Activated naive CD4-positive, alpha-beta T cell treated with anti-CD3 and anti-CD28 coated beads for 36 hours (primary cell): Measurements from ENCODE around the gene AK3. TPM values are rescaled to one million over a fixed set of nuclear protein-coding genes. Genes with fewer than 3 reads are reported as not detected.

Experiments used
- CTCF ChIA-PET: fragments of 350-600 bp; sonication (Branson Sonifier 250); formaldehyde crosslinking; loops from one replicate; lab custom pipeline; 2021; ENCODE audit warnings: antibody characterized with exemption; lab: Charles Lee
- DNase-seq: peaks from one replicate; pipeline ENCODE4 v3.0.0-alpha.2; 2020
- H3K27ac Mint-ChIP-seq: one replicate; pipeline ENCODE4 v1.8.0; 2021; ENCODE audit warnings: mild to moderate bottlenecking, mixed read lengths
- H3K27me3 Mint-ChIP-seq: one replicate; pipeline ENCODE4 v1.8.0; 2021; ENCODE audit warnings: low read depth, mixed read lengths
- H3K36me3 Mint-ChIP-seq: one replicate; pipeline ENCODE4 v1.8.0; 2021; ENCODE audit warnings: low read depth, mixed read lengths
- H3K4me1 Mint-ChIP-seq: one replicate; pipeline ENCODE4 v1.8.0; 2021; ENCODE audit warnings: low read depth, mixed read lengths
- H3K4me3 Mint-ChIP-seq: one replicate; pipeline ENCODE4 v1.8.0; 2021; ENCODE audit warnings: mild to moderate bottlenecking, moderate library complexity, mixed read lengths
- H3K9me3 Mint-ChIP-seq: one replicate; pipeline ENCODE4 v1.8.0; 2021; ENCODE audit warnings: mixed read lengths
- intact Hi-C: fragments of 100-400 bp; cut with micrococcal nuclease; formaldehyde crosslinking; loops from one replicate; pipeline ENCODE4 v1.15.1; 2023
- total RNA-seq, 2 experiments: library from RNA; stranded (reverse); gene quantifications; one replicate each; pipeline ENCODE4 v1.2.3, GENCODE V29; 2021

AK3 gene
- total RNA-seq, 2 experiments from 2014 or later: 50.2 to 50.9 TPM

DNA sequence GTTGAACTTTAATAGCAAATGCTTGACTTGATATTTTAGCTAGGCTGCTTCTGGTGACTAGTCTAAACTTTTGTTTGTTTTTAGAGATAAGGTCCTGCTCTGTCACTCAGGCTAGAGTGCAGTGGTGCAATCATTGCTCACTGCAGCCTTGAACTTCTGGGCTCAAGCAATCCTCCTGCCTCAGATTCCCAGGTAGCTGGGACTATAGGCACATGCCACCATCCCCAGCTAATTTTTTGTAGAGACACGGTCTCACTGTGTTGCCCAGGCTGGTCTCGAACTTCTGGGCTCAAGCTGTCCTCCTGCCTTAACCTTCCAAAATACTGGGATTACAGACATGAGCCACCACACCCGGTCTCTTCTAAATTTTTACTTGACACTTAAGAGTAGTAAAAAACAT, 40.9 kb downstream of the AK3 start:
- no peaks in the 10 kb centered on the region for H3K27me3 Mint-ChIP-seq
- H3K4me3 Mint-ChIP-seq: no peak overlapping the region
- H3K4me1 Mint-ChIP-seq: peaks cover 29% of the 10 kb centered on the region
- CTCF ChIA-PET: no interaction called here
- no peak overlapping the region for H3K27ac Mint-ChIP-seq
- no peak for DNase-seq
- H3K9me3 Mint-ChIP-seq: no peaks in the 10 kb centered on the region
- H3K36me3 Mint-ChIP-seq: peaks cover 26% of the 10 kb centered on the region
- intact Hi-C loops: no loop called here

DNA sequence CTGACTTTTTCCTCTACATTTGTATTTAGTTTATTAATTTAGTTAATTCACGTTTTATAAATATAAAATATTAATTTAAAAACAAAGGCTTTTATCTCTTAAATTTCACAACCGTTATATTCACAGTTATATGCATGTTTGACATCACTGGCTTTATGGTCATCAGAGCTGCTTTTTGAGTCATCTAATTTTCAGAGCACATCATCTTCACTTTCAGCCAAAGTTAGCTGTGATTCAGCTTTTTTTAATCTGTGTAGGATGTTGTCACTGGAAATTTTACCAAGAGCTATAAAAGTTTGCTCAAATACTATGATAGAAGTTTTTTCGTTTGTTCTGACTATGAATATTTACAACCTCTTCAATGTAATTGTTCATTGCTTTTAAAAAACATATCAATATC, 49.2 kb downstream of the AK3 start:
- no peak overlapping the region for H3K27ac Mint-ChIP-seq

DNA sequence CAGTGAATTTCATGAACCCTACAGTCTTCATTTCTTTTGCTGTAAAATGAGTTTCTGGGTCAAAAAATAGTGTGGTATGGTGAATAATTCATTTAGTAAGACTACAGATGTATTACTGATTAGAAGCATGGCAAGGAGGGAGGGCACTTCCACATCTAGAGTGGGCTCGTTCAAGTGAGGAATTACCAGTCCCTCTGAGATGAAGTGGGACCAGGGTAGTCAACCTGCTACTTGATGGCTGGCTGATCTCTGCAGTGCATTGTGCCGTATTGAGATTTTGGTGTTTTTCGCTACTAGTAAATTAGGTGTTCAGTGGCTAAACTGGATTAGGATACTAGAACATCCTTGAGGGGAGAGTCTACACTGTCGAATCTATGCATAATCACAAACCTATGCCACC, 50.9 kb downstream of the AK3 start:
- CTCF ChIA-PET: no interaction called here
- H3K9me3 Mint-ChIP-seq: no peaks in the 10 kb centered on the region
- H3K4me1 Mint-ChIP-seq: peaks cover 45% of the 10 kb centered on the region
- no peak overlapping the region for H3K4me3 Mint-ChIP-seq
- H3K27ac Mint-ChIP-seq: peak overlapping the region; percentile 17
- no peak for DNase-seq
- intact Hi-C loops: no loop called here
- H3K27me3 Mint-ChIP-seq: no peaks in the 10 kb centered on the region
- H3K36me3 Mint-ChIP-seq: peaks cover 22% of the 10 kb centered on the region

More for the DNA sequence above, 49.2 kb downstream of the AK3 start:
- Mint-ChIP-seq H3K4me3 (no peak overlapping the region), H3K9me3 (no peaks in the 10 kb centered on the region), H3K36me3 (peaks cover 16% of the 10 kb centered on the region), H3K4me1 (peaks cover 44% of the 10 kb centered on the region), H3K27me3 (no peaks in the 10 kb centered on the region)
- DNase-seq: no peak
- intact Hi-C loops: no loop called here
- CTCF ChIA-PET: interaction anchor here (0.7 to 0.8 kb wide), 2 partner anchors 9 to 1984 kb away, joined by 3 read pairs; no protein-coding TSS in a partner anchor

DNA sequence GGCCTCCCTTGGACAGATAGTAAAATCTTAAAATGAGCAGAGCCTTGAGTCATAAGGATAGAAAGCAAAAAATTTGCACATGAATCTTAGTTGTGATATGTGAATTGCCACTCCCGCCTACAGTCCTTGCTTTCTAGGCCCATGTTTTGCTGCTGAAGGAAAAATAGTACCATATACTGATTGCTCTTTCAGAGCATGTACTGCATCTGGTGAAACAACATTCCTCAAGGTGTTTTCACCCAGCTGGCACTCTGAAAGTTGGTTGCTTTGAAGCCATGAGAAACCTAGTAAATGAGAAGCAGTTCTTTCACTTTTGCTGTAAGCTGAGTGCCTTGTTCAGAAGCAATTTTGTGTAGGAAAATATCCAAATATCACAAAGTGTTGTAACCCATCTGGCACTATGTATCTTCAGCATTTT, 51.3 kb downstream of the AK3 start:
- Mint-ChIP-seq H3K36me3 (peaks cover 22% of the 10 kb centered on the region), H3K27ac (peak overlapping the region; percentile 22), H3K4me3 (no peak overlapping the region), H3K27me3 (no peaks in the 10 kb centered on the region), H3K4me1 (peaks cover 49% of the 10 kb centered on the region), H3K9me3 (no peaks in the 10 kb centered on the region)
- intact Hi-C loops: loop anchor here (1.0 kb wide), 1 partner anchor 10 kb away; the partner anchor contains the start of gene CDC37L1
- peak; percentile 41 for DNase-seq
- CTCF ChIA-PET: no interaction called here

DNA sequence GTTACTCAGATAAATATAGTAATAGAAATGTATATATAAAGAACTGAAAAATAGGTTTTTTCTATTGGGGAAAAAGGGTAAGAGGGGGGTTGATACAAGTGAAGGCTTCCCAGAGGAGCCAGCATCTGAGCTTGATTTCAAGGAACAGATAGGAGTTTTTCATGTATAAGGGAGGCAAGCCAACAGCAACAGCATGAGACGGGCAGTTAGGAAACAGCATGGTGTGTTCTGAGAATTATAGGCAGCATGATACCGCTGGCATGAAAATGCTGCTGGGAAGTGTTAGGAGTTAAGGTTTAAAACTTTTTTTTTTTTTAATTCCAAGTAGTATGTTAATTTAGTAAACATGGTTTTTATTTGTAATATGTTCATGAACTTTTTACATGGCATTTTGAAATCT, 52.0 kb downstream of the AK3 start:
- Mint-ChIP-seq H3K4me3 (no peak overlapping the region), H3K9me3 (no peaks in the 10 kb centered on the region), H3K36me3 (peaks cover 20% of the 10 kb centered on the region), H3K4me1 (peaks cover 52% of the 10 kb centered on the region), H3K27me3 (no peaks in the 10 kb centered on the region), H3K27ac (no peak overlapping the region)
- no peak for DNase-seq
- intact Hi-C loops: loop anchor here (1.0 kb wide), 1 partner anchor 10 kb away; the partner anchor contains the start of gene CDC37L1
- CTCF ChIA-PET: no interaction called here

DNA sequence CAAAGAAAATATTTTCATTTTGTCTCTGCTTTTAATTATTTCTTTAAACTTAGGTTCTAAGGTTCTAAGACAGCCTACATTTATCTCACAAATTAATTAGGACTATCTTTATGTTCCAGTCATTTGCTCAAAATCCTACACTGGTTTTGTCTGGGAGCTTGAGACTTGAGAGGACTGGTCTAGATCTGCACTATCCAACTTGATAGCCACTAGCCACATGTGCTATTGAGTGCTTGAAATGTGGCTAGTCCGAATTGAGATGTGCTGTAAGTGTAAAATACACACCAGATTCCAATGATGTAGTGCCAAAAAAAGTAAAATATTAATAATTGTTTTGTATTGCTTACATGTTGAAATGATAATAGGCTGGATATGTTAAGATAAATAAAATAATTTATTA, 54.4 kb downstream of the AK3 start:
- CTCF ChIA-PET: no interaction called here

DNA sequence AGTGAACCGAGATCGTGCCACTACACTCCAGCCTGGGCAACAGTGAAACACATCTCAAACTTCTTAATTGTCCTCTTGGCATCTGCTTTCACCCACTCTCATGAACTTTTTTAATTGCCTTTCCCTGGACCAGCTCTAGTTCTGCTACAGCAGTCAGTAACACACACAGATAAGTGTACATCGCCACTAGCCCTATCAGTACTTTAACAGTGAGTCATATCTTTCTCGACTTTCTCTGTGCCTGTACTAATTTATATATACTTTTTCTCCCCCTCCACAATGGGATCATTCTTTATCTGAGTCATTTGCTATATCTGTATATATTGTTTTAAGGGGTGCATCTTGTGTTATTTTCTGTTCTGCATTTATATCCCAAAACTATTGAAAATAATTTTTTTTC, 54.9 kb downstream of the AK3 start:
- no peaks in the 10 kb centered on the region for H3K9me3 Mint-ChIP-seq
- CTCF ChIA-PET: no interaction called here
- peaks cover 50% of the 10 kb centered on the region for H3K4me1 Mint-ChIP-seq
- H3K27ac Mint-ChIP-seq: no peak overlapping the region
- no peaks in the 10 kb centered on the region for H3K27me3 Mint-ChIP-seq
- H3K36me3 Mint-ChIP-seq: peaks cover 17% of the 10 kb centered on the region
- intact Hi-C loops: no loop called here
- no peak for DNase-seq
- no peak overlapping the region for H3K4me3 Mint-ChIP-seq

More for the DNA sequence above, 54.4 kb downstream of the AK3 start:
- H3K4me1 Mint-ChIP-seq: peaks cover 54% of the 10 kb centered on the region
- intact Hi-C loops: no loop called here
- H3K9me3 Mint-ChIP-seq: no peaks in the 10 kb centered on the region
- peaks cover 20% of the 10 kb centered on the region for H3K36me3 Mint-ChIP-seq
- H3K27me3 Mint-ChIP-seq: no peaks in the 10 kb centered on the region
- no peak overlapping the region for H3K4me3 Mint-ChIP-seq
- H3K27ac Mint-ChIP-seq: no peak overlapping the region
- DNase-seq: no peak

DNA sequence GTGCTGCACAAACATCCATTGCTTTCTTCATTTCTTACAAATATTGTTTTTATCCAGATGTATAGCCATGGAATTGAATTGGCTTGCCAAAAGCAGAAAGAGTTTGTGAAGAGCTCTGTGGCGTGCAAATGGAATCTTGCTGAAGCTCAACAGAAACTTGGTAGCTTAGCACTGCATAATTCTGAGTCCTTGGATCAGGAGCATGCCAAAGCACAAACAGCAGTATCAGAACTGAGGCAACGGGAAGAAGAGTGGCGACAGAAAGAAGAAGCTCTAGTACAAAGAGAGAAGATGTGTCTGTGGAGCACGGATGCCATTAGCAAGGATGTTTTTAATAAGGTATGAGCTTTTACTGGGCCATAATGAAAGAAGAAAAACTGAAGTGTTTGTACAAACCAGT, 56.2 kb downstream of the AK3 start:
- CTCF ChIA-PET: interaction anchor here (0.8 kb wide), 1 partner anchor 53 kb away, joined by 5 read pairs; no protein-coding TSS in a partner anchor
- Mint-ChIP-seq H3K27ac (no peak overlapping the region), H3K4me1 (peaks cover 37% of the 10 kb centered on the region), H3K4me3 (no peak overlapping the region), H3K9me3 (no peaks in the 10 kb centered on the region), H3K27me3 (no peaks in the 10 kb centered on the region), H3K36me3 (peaks cover 14% of the 10 kb centered on the region)
- intact Hi-C loops: no loop called here
- DNase-seq: no peak

DNA sequence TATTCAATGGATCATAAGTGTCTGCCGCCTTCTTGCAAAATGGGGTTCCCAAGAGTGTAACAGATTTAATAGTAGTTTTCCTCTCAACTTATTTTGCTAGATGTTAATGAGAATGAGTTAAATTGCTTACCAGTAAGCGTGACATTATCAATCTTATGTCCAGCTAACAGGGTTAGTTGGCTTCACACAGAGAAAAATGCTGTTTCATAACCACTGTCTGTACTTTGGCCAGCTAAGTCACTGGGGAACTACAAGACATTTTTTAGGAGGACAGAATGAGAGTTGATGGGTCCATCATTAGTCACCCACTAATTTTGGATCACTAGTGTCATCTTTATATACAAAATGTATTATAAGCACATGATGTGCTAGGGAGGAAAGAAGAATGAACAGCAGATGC, 60.3 kb downstream of the AK3 start:
- no peak for DNase-seq
- peaks cover 11% of the 10 kb centered on the region for H3K36me3 Mint-ChIP-seq
- no peaks in the 10 kb centered on the region for H3K27me3 Mint-ChIP-seq
- H3K4me3 Mint-ChIP-seq: no peak overlapping the region
- H3K27ac Mint-ChIP-seq: no peak overlapping the region
- intact Hi-C loops: no loop called here
- CTCF ChIA-PET: interaction anchor here (0.6 to 1.2 kb wide), 4 partner anchors 16 to 134 kb away, joined by 3 read pairs; no protein-coding TSS in a partner anchor
- H3K9me3 Mint-ChIP-seq: no peaks in the 10 kb centered on the region
- peaks cover 22% of the 10 kb centered on the region for H3K4me1 Mint-ChIP-seq

DNA sequence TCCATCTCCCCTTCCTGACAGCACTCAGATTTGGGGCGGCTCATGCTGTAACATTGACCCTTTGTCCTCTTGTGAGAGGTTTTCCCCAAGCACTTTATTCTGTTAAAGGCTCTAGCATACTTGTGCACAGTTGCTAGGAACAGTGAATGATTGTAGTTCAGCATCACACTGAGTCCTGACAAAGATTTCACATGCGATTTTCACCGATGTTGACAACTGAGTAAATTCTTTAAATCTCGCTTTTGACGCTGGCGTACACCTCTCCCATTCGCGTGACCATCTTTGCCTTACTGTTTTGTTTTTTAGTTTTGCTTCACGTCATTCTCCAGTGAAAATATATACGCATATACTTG, 60.9 kb downstream of the AK3 start:
- intact Hi-C loops: no loop called here

DNA sequence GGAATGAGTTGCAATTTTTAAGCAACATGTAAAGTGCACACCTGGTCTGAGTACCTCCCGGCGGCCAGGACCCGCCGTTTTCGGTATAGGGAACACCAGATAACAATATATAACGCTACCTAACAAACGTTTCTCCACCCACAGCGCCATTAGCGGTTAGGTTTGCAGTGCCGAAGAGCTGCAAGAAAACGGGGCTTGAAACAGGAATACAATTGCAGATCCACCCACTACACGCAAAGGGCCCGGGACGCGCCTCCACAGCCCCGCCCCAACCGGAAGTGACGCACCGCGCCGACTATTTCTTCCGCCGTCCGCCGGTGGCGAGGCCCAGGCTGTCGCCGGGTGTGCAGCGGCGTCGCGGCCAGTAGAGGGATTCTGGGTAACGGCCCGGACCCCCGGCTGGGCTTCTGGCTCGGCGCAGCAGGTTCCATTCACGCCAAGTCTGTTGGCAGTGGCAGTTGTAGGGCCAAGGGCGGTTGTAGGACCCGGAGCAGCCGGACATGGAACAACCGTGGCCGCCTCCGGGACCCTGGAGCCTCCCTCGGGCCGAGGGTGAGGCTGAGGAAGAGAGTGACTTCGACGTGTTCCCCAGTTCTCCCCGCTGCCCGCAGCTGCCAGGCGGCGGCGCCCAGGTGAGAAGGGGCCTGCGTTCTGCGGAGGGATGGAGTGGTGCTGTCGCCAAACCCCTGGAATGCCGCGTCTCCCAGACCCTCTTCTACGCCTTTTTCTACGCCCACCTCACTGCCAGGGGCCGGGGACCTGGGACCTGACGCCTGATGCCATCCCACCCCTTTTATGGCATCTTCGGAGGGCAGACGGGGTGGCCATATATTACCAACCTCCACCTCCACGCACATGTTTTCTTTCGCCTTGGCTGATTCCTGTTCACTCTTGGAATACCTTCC, 61.5 kb downstream of the AK3 start, which contains the start of gene CDC37L1:
CDC37L1 (plus strand) TSS at position 302 of the 905 bp plus-strand sequence; CDS start at position 501, 199 bp downstream.
- intact Hi-C loops: loop anchor here (1.0 to 10.0 kb wide), 14 partner anchors 8 to 1328 kb away; partner anchors contain the start of genes AK3, JAK2, PLGRKT and PLPP6
- DNase-seq: peak; percentile 99
- CTCF ChIA-PET: interaction anchor here (0.7 to 1.1 kb wide), 3 partner anchors 23 to 63 kb away, joined by 3 to 7 read pairs (median 5); partner anchors contain the start of gene AK3
- H3K4me1 Mint-ChIP-seq: peaks cover 17% of the 10 kb centered on the region
- H3K9me3 Mint-ChIP-seq: no peaks in the 10 kb centered on the region
- H3K4me3 Mint-ChIP-seq: no peak within 1 kb of the TSS
- no peak within 1 kb of the TSS for H3K27ac Mint-ChIP-seq
- H3K27me3 Mint-ChIP-seq: no peaks in the 10 kb centered on the region
- peaks cover 6% of the 10 kb centered on the region for H3K36me3 Mint-ChIP-seq

More for the DNA sequence above, 60.9 kb downstream of the AK3 start:
- Mint-ChIP-seq H3K27ac (no peak overlapping the region), H3K4me3 (no peak overlapping the region), H3K4me1 (peaks cover 21% of the 10 kb centered on the region), H3K36me3 (peaks cover 9% of the 10 kb centered on the region), H3K9me3 (no peaks in the 10 kb centered on the region), H3K27me3 (no peaks in the 10 kb centered on the region)
- CTCF ChIA-PET: interaction anchor here (0.6 to 0.9 kb wide), 3 partner anchors 15 to 105 kb away, joined by 3 to 5 read pairs (median 3); no protein-coding TSS in a partner anchor
- DNase-seq: peak; percentile 14

DNA sequence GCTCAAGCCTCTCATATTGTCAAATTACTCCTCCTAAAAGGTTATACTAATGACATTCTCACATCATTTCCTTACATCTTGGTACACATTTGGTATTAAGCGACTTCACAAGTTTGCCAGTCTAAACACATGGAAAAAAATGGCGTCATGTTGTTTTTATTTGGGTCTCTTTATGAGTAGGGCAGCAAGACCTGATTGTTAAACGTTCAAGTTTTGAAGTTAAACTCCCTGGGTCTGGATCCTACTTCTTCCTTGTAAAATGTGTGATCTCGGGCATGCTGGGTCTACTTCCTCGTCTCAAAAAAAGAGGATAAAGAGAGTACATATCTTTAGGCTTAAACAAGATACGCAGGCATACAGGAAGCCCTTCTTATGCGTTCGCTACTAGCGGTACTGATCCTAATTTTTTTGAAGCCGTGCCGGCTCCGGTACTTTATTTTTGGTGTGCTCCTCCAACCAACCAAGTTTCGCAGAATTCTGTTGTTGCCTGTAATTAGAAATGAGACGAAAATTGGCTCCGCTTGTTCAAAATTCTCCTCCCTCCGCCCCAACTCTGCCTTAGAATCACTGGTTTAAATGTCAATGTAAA, 62.2 kb downstream of the AK3 start:
- Mint-ChIP-seq H3K4me3 (no peak overlapping the region), H3K4me1 (peaks cover 15% of the 10 kb centered on the region), H3K9me3 (no peaks in the 10 kb centered on the region), H3K27me3 (no peaks in the 10 kb centered on the region), H3K27ac (no peak overlapping the region), H3K36me3 (peaks cover 6% of the 10 kb centered on the region)
- CTCF ChIA-PET: interaction anchor here (0.7 to 1.1 kb wide), 2 partner anchors 23 to 61 kb away, joined by 3 to 7 read pairs; partner anchors contain the start of gene AK3
- intact Hi-C loops: loop anchor here (1.0 to 10.0 kb wide), 14 partner anchors 7 to 1329 kb away; partner anchors contain the start of genes AK3, JAK2, PLGRKT and PLPP6
- peak; percentile 34 for DNase-seq
